Lower lobe of right lung (tissue), 2 donors: ENCODE results near the gene NUB1. TPM values are rescaled to one million over a fixed set of nuclear protein-coding genes. Genes with fewer than 3 reads are reported as not detected.

Source experiments
- ATAC-seq, 2 donors: fragments of 200-7000 bp; cut with Tn5 transposase; one replicate each; pipeline ENCODE4 v1.9.1; 2020 to 2022; ENCODE audit warnings: mild to moderate bottlenecking in 2 of 2, moderate library complexity in 2 of 2
- DNase-seq: peaks from one replicate; pipeline ENCODE4 v3.0.0-alpha.2; 2020
- H3K27ac ChIP-seq: fragments of 200-600 bp; one replicate; pipeline ENCODE4 v1.8.0; 2022
- H3K27me3 ChIP-seq: fragments of 200-600 bp; one replicate; pipeline ENCODE4 v1.8.0; 2022; ENCODE audit warnings: low read depth
- H3K36me3 ChIP-seq: fragments of 200-600 bp; one replicate; pipeline ENCODE4 v1.8.0; 2022; ENCODE audit warnings: mild to moderate bottlenecking
- H3K4me1 ChIP-seq: fragments of 200-600 bp; one replicate; pipeline ENCODE4 v1.8.0; 2022
- H3K4me3 ChIP-seq: fragments of 200-600 bp; one replicate; pipeline ENCODE4 v1.8.0; 2022; ENCODE audit warnings: mild to moderate bottlenecking
- H3K9me3 ChIP-seq: fragments of 200-600 bp; one replicate; pipeline ENCODE4 v1.8.0; 2022
- CTCF ChIP-seq: fragments of 200-600 bp; IDR thresholded peaks from one replicate; pipeline ENCODE4 v1.8.0; 2022; ENCODE audit warnings: antibody characterized with exemption, mild to moderate bottlenecking
- intact Hi-C: fragments of 100-400 bp; cut with DNase I; formaldehyde crosslinking; loops from one replicate; pipeline ENCODE4 v1.11.0; 2022
- total RNA-seq: library from RNA; stranded (reverse); fragmentation: NEBNext Ultra II Directional; extraction: Animal tissue kit (Norgen Biotek cat#: 25700); gene quantifications from one replicate; pipeline ENCODE4 v1.2.1, GENCODE V29; 2021
- donor health status: DM: no; HTN: yes; CAD: no; lungs with severe emphysema.

NUB1 gene
- total RNA-seq, 1 donor from 2014 or later: 53.7 TPM

- no peak overlapping the region for H3K4me3 ChIP-seq
- no peak for ATAC-seq
- TF ChIP-seq CTCF: no peak
- H3K36me3 ChIP-seq: no peaks in the 10 kb centered on the region
- intact Hi-C loops: no loop called here
- DNase-seq: peak; percentile 35
- no peak overlapping the region for H3K27ac ChIP-seq
- peaks cover 13% of the 10 kb centered on the region for H3K27me3 ChIP-seq
- no peaks in the 10 kb centered on the region for H3K9me3 ChIP-seq
- H3K4me1 ChIP-seq: peaks cover 6% of the 10 kb centered on the region
These were observed 45.8 kb downstream of the NUB1 start for GRCh38 chr7:151387161-151388006.

DNA sequence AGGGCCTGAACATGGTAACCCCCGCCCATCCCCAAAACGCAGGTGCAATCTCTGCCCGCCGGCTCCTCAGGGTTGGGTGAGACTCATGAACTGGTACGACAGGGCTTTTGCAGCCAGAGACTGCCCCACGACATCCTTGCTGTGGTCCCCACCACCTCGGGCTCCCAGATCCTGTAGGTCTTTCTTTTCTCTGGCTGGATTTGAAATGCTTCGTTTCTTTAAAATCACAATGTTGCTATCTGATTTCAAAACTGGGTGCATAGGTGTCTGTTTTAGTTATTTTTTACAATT is 46.3 kb downstream of the NUB1 start:
- Histone ChIP-seq H3K9me3 (no peaks in the 10 kb centered on the region), H3K27me3 (peaks cover 8% of the 10 kb centered on the region), H3K36me3 (no peaks in the 10 kb centered on the region), H3K4me3 (no peak overlapping the region), H3K27ac (no peak overlapping the region), H3K4me1 (peaks cover 5% of the 10 kb centered on the region)
- TF ChIP-seq CTCF: no peak
- ATAC-seq (no peak), DNase-seq (peak; percentile 20)
- intact Hi-C loops: no loop called here

- H3K4me1 ChIP-seq: peaks cover 5% of the 10 kb centered on the region
- no peaks in the 10 kb centered on the region for H3K36me3 ChIP-seq
- intact Hi-C loops: no loop called here
- H3K27me3 ChIP-seq: peaks cover 3% of the 10 kb centered on the region
- H3K9me3 ChIP-seq: no peaks in the 10 kb centered on the region
- H3K27ac ChIP-seq: no peak overlapping the region
- no peak overlapping the region for H3K4me3 ChIP-seq
- TF ChIP-seq CTCF: no peak
- ATAC-seq: no peak
- peak; percentile 21 for DNase-seq
These were observed 46.8 kb downstream of the NUB1 start for GRCh38 chr7:151388430-151388829.

- Histone ChIP-seq H3K9me3 (no peaks in the 10 kb centered on the region), H3K4me1 (peaks cover 5% of the 10 kb centered on the region), H3K4me3 (no peak overlapping the region), H3K27ac (no peak overlapping the region), H3K36me3 (no peaks in the 10 kb centered on the region), H3K27me3 (peaks cover 3% of the 10 kb centered on the region)
- no peak for TF ChIP-seq CTCF
- intact Hi-C loops: no loop called here
- peak; percentile 26 for DNase-seq
- ATAC-seq: no peak
These were observed 47.6 kb downstream of the NUB1 start for GRCh38 chr7:151389096-151389767.

DNA sequence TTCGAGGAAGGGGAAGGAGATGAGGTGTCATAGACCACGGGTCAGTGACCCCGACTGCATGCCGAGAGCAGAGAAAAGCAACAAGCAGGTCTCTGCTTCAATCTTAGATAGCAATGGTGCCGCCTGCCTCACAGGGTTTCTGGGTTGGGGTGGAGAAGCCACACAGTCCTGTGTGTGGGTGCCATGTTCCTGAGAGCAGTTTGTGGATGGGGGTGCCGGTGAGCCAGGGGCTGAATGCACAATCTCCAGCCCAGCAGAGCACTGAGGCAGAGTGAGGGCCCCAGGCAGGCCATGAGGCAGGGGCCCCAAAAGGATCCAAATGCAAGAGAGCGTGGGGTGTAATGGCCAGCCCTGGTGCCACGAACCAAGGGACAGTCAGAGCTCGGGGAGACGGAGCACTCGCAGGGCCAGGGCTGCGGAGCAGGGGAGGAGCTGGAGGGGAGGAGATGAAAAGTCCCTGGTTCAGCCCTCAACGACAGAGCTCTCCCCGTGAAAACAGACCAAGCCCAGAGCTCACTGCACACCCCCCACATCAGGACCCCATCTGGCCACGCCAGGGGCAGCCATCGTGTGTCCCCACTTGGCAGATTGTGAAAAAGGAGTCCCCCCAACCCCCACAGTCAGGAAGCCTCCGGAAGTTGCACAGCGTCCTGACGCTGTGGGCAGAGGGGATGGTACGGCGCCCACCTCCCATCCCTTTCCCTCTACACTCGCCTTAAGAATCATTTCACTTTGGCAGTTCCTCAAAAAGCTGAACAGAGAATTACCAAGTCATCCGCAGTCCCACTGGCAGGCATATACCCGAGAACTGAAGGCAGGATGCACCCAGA is 48.4 kb downstream of the NUB1 start:
- Histone ChIP-seq H3K27me3 (peaks cover 3% of the 10 kb centered on the region), H3K4me1 (peaks cover 5% of the 10 kb centered on the region), H3K27ac (no peak overlapping the region), H3K9me3 (no peaks in the 10 kb centered on the region), H3K36me3 (no peaks in the 10 kb centered on the region), H3K4me3 (no peak overlapping the region)
- TF ChIP-seq CTCF: no peak
- peak; percentile 27 for DNase-seq
- intact Hi-C loops: no loop called here
- ATAC-seq: no peak
